C4-2B (cell line): Measurements from ENCODE around the gene KMT2E.

ENCODE experiments used
- ZFX ChIP-seq: fragments of 450-650 bp; IDR thresholded peaks from 2 replicates; pipeline ENCODE4 v1.6.1; 2017
- TF ChIP-seq, protein P1 (sequence below): fragments of 450-650 bp; conservative IDR thresholded peaks from 2 replicates; pipeline ENCODE4 v1.5.1; 2017; ENCODE audit warnings: mild to moderate bottlenecking

DNA sequence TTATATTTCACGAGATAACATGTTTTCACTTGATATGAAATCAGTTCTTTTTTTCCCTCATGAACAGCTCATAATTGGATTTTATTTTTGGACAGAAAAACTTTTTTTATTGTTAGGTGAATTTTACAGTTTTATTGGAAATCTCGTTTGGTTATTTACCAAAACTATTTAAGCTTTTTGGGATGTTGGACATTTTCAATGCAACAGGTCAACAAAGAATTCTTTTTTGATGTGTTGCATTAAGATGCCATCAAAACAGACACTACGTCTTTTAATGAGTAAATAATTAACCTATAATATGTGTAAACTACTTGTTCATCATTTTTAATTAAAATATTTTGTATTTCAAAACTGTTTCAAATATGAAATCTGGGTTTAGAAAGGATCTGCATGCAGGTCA lies 5.3 kb downstream of the KMT2E start:
- TF ChIP-seq, protein P1, sequence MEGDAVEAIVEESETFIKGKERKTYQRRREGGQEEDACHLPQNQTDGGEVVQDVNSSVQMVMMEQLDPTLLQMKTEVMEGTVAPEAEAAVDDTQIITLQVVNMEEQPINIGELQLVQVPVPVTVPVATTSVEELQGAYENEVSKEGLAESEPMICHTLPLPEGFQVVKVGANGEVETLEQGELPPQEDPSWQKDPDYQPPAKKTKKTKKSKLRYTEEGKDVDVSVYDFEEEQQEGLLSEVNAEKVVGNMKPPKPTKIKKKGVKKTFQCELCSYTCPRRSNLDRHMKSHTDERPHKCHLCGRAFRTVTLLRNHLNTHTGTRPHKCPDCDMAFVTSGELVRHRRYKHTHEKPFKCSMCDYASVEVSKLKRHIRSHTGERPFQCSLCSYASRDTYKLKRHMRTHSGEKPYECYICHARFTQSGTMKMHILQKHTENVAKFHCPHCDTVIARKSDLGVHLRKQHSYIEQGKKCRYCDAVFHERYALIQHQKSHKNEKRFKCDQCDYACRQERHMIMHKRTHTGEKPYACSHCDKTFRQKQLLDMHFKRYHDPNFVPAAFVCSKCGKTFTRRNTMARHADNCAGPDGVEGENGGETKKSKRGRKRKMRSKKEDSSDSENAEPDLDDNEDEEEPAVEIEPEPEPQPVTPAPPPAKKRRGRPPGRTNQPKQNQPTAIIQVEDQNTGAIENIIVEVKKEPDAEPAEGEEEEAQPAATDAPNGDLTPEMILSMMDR: no peak
- no peak for TF ChIP-seq ZFX
